SKM-1 treated with dmso at 0.1 percent for 144 hours (cell line): Measurements from ENCODE around the gene CNGB1.

Experiments used
- DNase-seq: peaks from one replicate; lab custom pipeline; 2025; ENCODE audit not compliant: unreplicated experiment; lab: John Stamatoyannopoulos, UW

CNGB1 gene

GRCh38 chr16:57834936-57835335, 136.0 kb downstream of the CNGB1 start:
- no peak for DNase-seq
